Hepatocyte (in vitro differentiated cells): ENCODE measurements around the gene BMP5.

Experiments used
- EZH2 ChIP-seq: fragments of 200-600 bp; sonication (generic); IDR thresholded peaks from 2 replicates; pipeline ENCODE4 v1.6.1; 2016; ENCODE audit warnings: antibody characterized with exemption, mild to moderate bottlenecking, borderline replicate concordance
- EZH2phosphoT487 ChIP-seq: fragments of 200-600 bp; sonication (generic); IDR thresholded peaks from one replicate; pipeline ENCODE4 v1.6.1; 2018; ENCODE audit warnings: antibody characterized with exemption, mild to moderate bottlenecking, low read depth, moderate library complexity; ENCODE audit not compliant: unreplicated experiment, severe bottlenecking
- TF ChIP-seq, protein P1 (sequence below): fragments of 200-600 bp; sonication (generic); IDR thresholded peaks from 2 replicates; pipeline ENCODE4 v1.5.1; 2016; ENCODE audit warnings: antibody characterized with exemption, mild to moderate bottlenecking; ENCODE audit not compliant: poor library complexity

DNA sequence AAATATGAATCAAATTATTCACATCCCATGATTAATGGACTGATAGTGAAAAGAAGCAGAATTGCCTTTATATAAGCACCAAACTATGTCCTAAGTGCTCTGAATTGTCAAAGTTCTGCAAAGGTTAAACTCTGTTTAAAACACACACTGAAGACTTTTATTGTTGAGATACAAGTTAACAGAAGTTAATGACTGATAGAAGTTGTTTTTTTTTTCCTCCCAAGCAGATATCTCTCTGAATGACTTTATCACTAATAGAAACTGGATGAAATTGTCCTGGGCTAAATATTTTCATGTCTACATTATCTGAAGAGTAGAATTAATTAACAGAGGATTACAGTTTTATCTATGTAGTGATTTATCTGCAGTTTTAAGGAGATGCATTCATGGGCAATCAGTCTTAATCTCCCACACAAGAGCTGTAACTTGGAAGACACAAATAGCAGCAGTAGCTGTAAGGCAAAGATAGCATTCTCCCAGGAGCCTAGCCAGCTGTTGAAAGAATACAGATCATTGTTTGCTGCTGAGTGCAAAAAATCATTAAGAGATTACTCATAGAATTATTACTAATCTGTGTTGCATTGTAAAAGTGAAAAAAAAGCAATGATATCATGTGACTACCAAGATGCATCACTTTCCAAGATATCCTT lies 49.9 kb downstream of the BMP5 start:
- no peak for TF ChIP-seq EZH2phosphoT487
- TF ChIP-seq, protein P1, sequence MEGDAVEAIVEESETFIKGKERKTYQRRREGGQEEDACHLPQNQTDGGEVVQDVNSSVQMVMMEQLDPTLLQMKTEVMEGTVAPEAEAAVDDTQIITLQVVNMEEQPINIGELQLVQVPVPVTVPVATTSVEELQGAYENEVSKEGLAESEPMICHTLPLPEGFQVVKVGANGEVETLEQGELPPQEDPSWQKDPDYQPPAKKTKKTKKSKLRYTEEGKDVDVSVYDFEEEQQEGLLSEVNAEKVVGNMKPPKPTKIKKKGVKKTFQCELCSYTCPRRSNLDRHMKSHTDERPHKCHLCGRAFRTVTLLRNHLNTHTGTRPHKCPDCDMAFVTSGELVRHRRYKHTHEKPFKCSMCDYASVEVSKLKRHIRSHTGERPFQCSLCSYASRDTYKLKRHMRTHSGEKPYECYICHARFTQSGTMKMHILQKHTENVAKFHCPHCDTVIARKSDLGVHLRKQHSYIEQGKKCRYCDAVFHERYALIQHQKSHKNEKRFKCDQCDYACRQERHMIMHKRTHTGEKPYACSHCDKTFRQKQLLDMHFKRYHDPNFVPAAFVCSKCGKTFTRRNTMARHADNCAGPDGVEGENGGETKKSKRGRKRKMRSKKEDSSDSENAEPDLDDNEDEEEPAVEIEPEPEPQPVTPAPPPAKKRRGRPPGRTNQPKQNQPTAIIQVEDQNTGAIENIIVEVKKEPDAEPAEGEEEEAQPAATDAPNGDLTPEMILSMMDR = no peak
- TF ChIP-seq EZH2 = no peak
